Measurements from ENCODE around the gene ELOVL1.

Gene ELOVL1

GRCh38 chr1:43322506-43322905, 45.3 kb downstream of the ELOVL1 start:
- no peak for DNase-seq

- DNase-seq, result no peak
Observed at GRCh38 chr1:43321331-43321891, 46.4 kb downstream of the ELOVL1 start.

- no peak for DNase-seq
Observed at GRCh38 chr1:43319766-43320165, 48.0 kb downstream of the ELOVL1 start.

- no peak for DNase-seq
Observed at GRCh38 chr1:43319288-43319687, 48.5 kb downstream of the ELOVL1 start.

- DNase-seq, result no peak
Observed at GRCh38 chr1:43318831-43319230, 49.0 kb downstream of the ELOVL1 start.

GRCh38 chr1:43317817-43318471, 49.9 kb downstream of the ELOVL1 start:
- DNase-seq, result no peak

GRCh38 chr1:43316738-43317520, 50.9 kb downstream of the ELOVL1 start:
- DNase-seq, result no peak

- no peak for DNase-seq
Observed at GRCh38 chr1:43315963-43316737, 51.7 kb downstream of the ELOVL1 start.

- no peak for DNase-seq
Observed at GRCh38 chr1:43315481-43315880, 52.3 kb downstream of the ELOVL1 start.

GRCh38 chr1:43314233-43314632, 53.6 kb downstream of the ELOVL1 start:
- no peak for DNase-seq

GRCh38 chr1:43313771-43314170, 54.0 kb downstream of the ELOVL1 start:
- DNase-seq, result no peak

Data from CD4-positive, alpha-beta T cell treated with Interleukin-12 subunit alpha and Interleukin-12 subunit beta, for 1 hour (primary cell).